Neural cell (in vitro differentiated cells): ENCODE measurements around the gene CALCR.

Experiments used
- EP300 ChIP-seq: fragments of 450-650 bp; conservative IDR thresholded peaks from 2 replicates; pipeline ENCODE4 v1.6.1; 2014; ENCODE audit warnings: antibody characterized with exemption, mild to moderate bottlenecking, moderate library complexity; ENCODE audit not compliant: poor library complexity, severe bottlenecking
- EZH2 ChIP-seq: fragments of 200-600, 300-800 bp; shearing (Covaris generic), sonication (generic); IDR thresholded peaks from 2 replicates; pipeline ENCODE4 v1.6.1; 2014; ENCODE audit warnings: antibody characterized with exemption, low read length, borderline replicate concordance, mild to moderate bottlenecking; ENCODE audit not compliant: insufficient read depth, poor library complexity, severe bottlenecking
- TF ChIP-seq, protein P1 (sequence below): fragments of 450-650 bp; IDR thresholded peaks from 2 replicates; pipeline ENCODE4 v1.5.1; 2014; ENCODE audit warnings: antibody characterized with exemption, mild to moderate bottlenecking, moderate library complexity; ENCODE audit not compliant: poor library complexity, severe bottlenecking

- TF ChIP-seq EP300: no peak
- no peak for TF ChIP-seq EZH2
- TF ChIP-seq, protein P1, sequence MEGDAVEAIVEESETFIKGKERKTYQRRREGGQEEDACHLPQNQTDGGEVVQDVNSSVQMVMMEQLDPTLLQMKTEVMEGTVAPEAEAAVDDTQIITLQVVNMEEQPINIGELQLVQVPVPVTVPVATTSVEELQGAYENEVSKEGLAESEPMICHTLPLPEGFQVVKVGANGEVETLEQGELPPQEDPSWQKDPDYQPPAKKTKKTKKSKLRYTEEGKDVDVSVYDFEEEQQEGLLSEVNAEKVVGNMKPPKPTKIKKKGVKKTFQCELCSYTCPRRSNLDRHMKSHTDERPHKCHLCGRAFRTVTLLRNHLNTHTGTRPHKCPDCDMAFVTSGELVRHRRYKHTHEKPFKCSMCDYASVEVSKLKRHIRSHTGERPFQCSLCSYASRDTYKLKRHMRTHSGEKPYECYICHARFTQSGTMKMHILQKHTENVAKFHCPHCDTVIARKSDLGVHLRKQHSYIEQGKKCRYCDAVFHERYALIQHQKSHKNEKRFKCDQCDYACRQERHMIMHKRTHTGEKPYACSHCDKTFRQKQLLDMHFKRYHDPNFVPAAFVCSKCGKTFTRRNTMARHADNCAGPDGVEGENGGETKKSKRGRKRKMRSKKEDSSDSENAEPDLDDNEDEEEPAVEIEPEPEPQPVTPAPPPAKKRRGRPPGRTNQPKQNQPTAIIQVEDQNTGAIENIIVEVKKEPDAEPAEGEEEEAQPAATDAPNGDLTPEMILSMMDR: no peak
Observed at GRCh38 chr7:93544691-93545090, 29.8 kb downstream of the CALCR start.
